GM18508 (cell line): ENCODE measurements around the gene LRG1.
"Not testable (repeated sequence)": the region's sequence is repeated elsewhere in the genome, so short reads cannot be mapped to it uniquely, and the experiment has no call there.

ENCODE experiments used
- ATAC-seq: cut with Tn5 transposase; IDR thresholded peaks from one replicate; pipeline ENCODE4 v1.9.1; 2021; ENCODE audit warnings: moderate number of reproducible peaks; ENCODE audit not compliant: insufficient read depth, unreplicated experiment

Gene LRG1

DNA sequence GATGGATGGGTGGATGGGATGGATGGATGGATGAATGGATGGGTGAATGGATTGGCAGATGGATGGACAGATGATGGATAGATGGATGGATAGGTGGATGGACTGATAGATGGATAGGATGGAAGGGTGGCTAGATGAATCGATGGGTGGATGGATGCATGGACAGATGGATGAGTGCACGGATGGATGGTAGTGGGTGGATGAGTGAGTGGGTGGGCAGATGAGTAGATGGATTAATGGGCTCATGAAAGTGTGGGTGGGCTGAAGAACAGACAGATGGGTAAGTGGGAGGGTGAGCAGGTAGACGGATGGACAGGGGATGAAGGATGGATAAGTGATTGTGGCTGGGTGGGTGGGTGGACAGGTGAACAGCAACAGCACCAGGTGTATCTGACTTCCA lies 13.9 kb upstream of the LRG1 start:
- no peak for ATAC-seq

DNA sequence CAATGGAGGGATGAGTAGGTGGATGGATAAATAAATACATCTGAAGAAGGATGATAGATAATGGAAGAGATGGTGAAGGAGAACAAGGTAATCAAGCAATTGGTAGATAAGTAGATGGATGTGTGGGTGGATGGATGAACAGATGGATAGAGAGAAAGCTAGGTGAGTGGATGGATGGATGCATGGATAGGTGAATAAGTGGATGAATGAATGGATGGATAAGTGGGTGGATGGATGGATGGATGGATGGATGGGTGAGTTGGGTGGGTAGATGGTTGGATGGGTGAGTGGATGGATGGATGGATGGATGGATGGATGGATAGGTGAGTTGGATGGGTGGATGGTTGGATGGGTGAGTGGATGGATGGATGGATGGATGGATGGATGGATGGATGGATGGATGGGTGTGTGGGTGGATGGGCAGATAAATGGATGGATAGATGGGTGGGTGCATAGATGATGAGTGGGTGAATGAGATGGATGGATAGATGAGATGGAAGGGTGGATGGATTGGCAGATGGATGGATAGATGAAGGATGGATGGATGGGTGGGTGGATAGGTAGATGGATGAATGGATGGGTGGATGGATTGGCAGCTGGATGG lies 13.4 kb upstream of the LRG1 start:
- no peak for ATAC-seq

DNA sequence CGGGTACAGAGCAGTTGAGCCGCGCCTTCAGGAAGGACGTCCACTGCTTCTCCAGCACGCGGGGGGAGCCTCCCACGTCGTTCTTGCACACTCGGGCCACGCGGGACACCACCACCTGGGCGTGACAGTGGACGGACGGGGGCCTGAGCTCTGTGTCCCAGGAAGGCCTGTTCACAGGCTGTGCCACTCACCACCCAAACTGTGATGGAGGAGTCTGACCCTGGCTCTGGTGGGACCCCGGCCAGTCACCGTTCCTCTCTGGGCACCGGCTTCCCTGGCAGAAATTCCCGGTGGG lies 12.6 kb upstream of the LRG1 start:
- no peak for ATAC-seq

- ATAC-seq, result no peak
Observed at GRCh38 chr19:4550479-4551050, 10.7 kb upstream of the LRG1 start.

GRCh38 chr19:4550018-4550417 lies 10.2 kb upstream of the LRG1 start:
- no peak for ATAC-seq

GRCh38 chr19:4548238-4548584 lies 8.4 kb upstream of the LRG1 start:
- no peak for ATAC-seq

DNA sequence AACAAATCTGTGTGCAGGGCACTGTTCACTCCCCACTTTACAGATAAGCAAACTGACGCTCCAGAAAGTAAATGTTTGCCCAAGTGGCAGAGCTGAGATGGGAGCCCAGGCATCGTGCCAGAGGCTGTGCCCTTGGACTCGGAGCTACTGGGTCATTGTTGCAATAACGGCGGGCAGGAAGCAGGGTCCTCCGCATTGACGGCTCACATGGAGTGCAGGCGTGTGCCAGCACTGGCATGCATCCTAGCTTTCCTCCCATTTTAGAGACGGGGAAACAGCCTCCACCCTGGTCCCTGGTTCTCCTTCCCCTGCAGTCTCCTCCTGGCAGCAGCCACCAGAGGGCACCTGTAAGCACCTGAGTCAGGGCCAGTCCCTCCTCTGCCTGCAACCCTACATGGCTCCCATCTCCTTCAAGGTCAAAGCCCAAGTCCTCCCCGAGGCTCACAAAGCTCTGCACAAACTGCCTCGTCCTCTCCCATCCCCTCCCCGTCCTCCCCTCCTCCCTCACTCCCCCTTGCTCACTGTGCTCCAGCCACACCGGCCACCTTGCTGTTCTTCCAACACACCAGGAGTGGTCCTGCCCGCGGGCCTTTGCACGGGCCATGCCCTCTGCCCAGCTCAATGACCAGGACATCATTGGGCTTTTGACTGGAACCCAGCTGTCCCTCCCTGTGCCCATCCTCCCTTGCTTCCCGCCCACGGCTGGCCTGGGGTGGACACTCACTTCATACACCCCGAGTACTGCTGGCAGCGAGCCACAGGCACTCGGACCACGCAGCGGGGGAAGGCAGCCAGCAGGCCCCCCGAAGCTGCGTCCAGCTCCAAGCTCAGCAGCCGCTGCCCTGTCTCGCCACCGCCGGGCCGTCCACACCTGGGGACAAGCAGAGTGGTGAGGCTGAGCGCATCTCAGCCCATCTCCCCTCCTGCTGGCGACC lies 7.7 kb upstream of the LRG1 start:
- no peak for ATAC-seq

DNA sequence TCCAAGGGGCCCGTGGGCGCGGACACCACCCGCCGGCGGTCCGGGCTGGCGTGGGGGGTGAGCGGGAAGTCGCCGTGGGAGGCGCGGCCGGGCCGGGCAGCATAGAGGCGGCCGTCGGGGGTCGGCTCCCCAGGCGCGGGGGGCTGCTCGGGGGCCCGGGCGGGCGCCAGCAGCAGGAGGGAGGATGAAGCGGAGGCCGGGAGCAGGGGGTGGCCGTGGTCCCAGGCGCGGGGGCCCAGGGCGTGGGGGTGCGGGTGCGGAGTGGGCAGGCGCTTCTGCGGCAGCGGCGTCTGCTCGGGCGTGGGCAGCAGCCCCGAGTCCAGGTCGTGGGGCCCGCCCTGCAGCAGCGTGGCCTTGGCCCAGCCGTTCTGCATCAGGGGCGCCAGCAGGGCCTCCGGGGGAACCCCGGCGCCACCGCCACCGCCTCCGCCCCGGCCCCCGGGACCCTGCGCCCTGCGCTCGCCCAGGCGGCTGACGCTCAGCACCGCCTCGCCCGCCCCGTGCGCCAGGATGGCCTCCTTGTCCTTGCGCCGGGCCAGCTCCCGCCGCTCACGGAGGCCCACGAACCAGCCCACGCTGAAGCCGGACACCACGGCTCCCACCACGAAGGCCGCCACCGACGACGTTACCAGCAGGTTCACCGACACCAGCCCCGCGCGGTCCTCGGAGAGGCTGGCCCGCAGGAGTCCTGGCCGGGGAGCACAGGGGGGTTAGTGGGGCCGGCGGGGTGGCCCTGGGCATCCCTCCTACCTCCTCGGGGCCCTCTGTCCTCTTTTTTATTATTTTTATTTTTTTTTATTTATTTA lies 4.2 kb upstream of the LRG1 start:
- ATAC-seq, result no peak

DNA sequence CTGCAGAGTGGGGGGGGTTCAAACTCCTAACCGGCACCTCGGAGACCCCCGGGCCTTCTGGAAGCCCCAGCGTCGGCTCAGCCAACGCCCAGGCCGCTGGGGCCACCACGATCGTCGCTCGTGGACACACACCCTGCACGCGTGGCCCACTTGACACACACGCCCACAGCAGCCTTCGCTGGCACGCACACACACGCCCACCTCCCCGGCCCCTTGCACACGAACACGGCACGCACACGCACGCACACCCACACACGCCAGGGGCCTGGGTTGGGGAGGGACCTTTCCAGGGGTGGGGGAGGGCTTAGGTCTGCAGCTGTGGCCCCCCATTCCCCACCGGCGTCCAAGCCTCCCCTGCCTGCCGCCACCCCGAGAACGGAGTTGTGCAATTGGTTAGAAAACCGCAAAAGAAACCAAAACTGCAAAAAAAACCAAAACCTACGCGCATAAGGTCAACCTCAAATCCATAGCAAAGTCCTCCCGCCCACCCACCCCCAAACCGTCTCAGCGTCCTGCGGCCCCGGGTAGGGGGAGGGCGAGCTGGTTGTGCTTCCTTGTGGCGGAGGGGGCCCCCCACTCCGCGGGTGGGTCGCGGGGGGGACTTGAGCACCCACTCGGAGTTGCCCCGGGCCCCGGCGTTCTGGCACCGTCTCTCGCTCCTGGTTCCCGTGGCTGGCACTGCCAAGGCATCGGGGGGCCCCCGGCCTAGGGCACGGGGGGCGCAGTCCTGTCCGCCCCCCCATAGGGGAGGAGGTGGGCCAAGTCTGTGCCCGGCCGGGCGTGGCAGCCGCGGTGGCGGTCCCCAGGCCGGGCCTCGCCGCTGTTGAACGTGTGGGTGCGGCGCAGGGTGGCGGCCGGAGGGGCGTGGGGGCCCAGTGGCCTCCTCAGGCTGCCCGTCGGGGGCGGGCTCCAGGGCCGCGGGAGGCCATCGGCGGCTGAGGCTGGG lies 3.3 kb upstream of the LRG1 start:
- no peak for ATAC-seq

GRCh38 chr19:4541806-4542145 lies 1.9 kb upstream of the LRG1 start:
- not testable (repeated sequence) for ATAC-seq

GRCh38 chr19:4541114-4541805 lies 1.4 kb upstream of the LRG1 start:
- no peak for ATAC-seq

DNA sequence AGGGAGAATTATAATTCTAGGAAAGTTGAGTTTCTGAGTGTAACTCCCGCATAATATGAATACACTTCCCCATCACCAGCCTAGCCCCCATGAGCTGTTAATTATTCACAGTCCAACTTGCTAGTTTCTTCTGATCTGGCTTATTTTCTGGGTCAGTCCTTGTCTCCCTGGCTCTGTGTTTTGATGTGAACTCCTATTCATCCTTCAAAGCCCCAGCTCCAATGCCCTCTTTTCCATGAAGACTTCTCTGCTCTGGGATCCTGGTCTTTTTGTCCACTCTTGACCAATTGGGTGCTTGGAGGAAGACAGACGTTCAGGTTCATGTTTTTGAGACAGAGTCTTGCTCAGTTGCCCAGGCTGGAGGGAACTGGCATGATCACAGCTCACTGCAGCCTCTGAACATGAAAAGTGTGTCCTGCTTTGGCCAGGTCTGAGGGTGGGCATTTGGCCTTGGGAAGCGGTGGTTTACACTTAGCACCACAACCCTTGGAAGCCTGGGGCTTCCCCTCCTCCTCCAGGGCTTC lies 605 bp downstream of the LRG1 start:
- ATAC-seq, result no peak

- ATAC-seq, result no peak
Observed at GRCh38 chr19:4538601-4538954, 1.3 kb downstream of the LRG1 start.

DNA sequence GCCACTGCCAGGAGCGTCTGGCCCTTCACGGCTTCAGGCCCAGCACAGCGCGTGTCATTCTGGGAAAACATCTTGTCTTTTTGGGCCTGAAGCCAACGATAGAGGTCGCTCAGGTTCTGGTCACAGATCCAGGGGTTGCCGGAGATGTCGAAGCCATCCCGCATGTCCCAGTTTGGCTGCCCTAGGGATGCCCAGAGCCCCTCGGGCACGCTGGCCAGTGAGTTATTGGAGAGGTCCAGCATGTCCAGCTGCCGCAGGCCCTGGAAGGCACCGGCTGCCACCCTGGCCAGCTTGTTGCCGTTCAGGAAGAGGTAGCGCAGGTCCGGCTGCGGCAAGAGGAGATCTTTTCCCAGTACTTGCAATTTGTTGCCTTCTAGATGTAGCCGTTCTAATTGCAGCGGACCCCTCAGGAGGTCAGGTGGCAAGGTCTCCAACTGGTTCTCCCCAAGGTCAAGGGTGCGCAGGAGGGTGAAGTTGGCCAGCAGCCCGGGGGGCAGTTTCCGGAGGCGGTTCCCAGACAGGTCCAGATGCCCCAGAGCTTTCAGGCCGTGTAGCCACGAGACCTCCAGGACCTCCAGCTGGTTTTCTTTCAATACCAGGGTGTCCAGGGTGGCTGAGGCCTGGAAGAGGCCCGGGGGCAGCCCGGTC lies 1.8 kb downstream of the LRG1 start:
- ATAC-seq, result no peak

- no peak for ATAC-seq
Observed at GRCh38 chr19:4536798-4537197, 3.0 kb downstream of the LRG1 start.

- no peak for ATAC-seq
Observed at GRCh38 chr19:4534836-4535658, 4.8 kb downstream of the LRG1 start, which contains the start of gene PLIN5. PLIN5 (minus strand) TSS chr19:4535224; CDS start chr19:4534074, 1,150 bp downstream.

GRCh38 chr19:4533835-4534424 lies 5.9 kb downstream of the LRG1 start:
- no peak for ATAC-seq
